ENCODE data around the gene CRYGN. TPM values are rescaled to one million over a fixed set of nuclear protein-coding genes. Genes with fewer than 3 reads are reported as not detected.

Gene CRYGN
- polyA plus RNA-seq, 10 donors, result 0.09 to 0.41 (median 0.30) TPM; not detected in 3

GRCh38 chr7:151460474-151460855, 20.5 kb upstream of the CRYGN start:
- no peak for DNase-seq

DNA sequence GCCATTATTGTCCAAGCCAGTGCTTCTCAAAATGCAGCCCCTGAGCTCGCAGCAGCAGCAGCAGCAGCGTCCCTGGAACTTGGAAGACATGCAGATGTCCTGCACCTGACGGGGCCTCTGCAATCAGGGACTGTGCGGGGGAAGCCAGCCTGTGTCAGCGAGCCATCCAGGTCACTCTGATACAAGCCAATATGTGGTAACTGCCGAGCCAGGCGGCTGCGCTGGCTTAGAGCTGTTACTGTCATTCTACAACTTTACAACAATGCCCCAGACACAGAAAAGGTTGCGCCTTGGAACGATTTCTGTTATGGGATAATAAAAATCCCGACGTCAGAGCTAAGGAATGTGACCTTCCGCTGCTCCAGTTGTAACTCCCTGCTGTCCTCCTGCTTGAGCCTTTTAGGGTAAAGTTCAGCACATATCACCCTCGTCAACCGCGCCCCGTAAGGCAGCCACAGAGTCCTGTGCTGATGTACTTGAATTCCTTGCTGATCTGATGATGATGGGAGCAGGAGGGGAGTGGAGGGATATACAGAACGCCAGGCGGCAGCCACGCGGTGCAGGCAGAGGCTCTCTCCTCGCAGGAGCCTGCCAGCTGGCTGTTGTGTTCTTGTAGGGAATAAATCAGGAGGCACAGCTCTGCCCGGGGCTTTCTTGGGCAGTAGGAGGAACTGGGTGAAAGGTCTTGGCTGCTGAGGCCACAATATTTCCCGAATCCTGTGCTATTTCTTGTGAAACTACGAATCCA, 20.0 kb upstream of the CRYGN start:
- peak; percentile 71 to 93 (median 80) for DNase-seq

GRCh38 chr7:151457534-151457933, 17.6 kb upstream of the CRYGN start:
- DNase-seq, result no peak

DNA sequence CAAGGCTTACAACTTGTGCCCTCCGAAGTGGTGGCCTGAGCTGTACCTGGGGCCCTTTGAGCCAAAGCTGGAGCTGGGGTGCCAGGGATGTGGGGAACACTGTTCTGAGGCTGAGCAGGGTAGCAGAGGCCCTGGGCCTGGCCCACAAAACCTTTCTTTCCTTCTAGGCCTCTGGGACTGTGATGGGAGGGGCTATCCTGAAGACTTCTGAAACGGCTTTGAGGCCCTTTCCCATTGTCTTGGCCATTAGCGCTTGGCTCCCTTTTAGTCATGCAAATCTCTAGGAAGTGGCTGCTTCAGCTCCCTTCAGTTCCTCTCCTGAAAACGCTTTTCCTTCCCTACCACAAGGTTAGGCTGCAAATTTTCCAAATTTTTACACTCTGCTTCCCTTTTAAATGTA, 16.8 kb upstream of the CRYGN start:
- no peak for DNase-seq

- DNase-seq, result no peak
These were observed 16.3 kb upstream of the CRYGN start for GRCh38 chr7:151456276-151456675.

DNA sequence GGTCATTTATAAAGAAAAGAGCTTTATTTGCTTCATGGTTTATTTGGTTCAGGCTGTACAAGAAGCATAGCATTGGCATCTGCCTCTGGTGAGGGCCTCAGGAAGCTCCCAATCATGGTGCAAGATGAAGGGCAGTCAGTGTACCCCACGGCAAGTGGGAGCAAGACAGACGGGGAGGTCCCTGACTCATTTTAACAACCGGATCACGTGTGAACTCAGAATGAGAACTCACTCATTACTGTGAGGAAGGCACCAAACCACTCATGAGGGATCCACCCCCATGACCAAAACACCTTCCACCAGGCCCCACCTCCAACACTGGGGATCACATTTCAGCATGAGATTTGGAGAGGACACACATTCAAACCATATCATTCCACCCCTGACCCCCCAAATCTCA, 15.7 kb upstream of the CRYGN start:
- DNase-seq, result no peak

DNA sequence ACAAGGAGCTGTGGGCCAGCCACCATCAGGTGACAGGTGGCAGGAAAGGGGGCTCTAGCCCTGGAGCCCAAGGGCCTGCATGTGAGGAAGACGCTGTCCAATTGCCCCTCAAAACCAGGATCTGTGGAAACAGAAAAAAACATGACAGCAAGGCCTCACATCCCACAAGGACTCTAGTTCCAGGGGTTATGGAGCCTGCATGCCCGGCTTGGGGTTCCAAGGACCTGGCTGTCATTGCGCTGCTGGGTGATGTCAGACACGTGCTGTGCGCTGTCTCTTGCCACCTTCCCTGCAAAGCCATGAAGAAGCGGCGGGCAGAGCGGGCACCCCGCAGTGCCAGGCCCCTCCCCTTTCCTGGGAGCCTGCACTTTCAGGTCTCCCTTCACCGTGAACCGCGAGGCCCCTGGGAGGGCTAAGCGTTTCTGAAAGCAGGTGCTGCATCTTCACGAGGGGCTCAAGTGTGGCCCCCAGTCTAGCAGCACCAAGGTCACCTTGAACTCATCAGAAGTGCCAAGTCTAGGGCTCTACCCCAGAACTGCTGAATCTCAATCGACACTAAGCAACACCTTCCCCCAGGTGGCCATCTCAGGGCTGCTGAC, 15.1 kb upstream of the CRYGN start:
- no peak for DNase-seq

DNA sequence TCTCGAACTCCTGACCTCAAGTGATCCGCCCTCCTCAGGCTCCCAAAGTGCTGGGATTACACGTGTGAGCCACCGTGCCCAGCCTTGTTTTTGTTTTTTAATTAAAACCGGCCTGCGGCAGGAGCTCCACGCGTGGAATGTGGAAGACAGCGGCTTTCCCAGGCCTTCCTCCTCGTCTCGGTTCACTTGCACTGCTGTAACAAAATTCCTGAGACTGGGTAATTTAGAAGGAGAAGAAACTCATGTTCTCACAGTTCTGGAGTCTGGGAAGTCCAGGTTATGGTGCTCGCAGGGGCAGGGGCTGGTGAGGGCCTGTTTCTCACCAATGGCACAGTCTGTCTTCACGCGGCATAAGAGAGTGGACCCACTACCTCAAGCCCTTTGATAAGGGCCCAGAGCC, 14.4 kb upstream of the CRYGN start:
- no peak for DNase-seq

- no peak for DNase-seq
These were observed 13.4 kb upstream of the CRYGN start for GRCh38 chr7:151453326-151453791.

DNA sequence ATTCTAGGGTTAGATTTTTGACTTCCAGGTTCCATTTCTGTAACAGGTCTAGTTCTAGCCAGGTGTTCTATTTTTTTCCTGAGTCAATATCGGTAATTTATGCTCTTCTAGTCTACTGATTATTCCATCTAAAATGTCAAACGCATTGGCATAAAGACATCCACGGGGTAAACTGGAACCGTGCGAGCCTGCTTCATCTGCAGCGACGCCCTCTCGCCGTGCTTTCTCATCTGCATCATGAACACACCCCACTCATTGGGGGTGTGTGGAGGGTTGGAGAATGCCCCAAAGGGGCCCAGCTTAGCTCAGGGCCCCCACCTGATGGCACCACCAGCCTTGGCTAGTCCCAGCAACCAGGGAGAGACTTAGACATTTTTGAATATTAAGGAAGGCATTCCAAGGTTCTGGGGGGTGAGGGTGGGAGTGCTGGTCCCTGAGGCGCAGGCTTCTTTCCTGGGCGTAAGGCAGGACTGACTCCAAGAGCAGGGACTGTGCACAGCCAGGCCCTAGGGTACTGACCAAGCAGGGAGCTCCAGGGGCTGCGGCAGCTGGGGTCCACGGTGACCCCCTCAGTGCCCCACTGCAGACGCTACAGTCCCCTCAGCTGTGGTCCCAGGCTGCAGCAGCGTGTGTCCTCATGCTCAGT, 12.9 kb upstream of the CRYGN start:
- DNase-seq, result no peak

DNA sequence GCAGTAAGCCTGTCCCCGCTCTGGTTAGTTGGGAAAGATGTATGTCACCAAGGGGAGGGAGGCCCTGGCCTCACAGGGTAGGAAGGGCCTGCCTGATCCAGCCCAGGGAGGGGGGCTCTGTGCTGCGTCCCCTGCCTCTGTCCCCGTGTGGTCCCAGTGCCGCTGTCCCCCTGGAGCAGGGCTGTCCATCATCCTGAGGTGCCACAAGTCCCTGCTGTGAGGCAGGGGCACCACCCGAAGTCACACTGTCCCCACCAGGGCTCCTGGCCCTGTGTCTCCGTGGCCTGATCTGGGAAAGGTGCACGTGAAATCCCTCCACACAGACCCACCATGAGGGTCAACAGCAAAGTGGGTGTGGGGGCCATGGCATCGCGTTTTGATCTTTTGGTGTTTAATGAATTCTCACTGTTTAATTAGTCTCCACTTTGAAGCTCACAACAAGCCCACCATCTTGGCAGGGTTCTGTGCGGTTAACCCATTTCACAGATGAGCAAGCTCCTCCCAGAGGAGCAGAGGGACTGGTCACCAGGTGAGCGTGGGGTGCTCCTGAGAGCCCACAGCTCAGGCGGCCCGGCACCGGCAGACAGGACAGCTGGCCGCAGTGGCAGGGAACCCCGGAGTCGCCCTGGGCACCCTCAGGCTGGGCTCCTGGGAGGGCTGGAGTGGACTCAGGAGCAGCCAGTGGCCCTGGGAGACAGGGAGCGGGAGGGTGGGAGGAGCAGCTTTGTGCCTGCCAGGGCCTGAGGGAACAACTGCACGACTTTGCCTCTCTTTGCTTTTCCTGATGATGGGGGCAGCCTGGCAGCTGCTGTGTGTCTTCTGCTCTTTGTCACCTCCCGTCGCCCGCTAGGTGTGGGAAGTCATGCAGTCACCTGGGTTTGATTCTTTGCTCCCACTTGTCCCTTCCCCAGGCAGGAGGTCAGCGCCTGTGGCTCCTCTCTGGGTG, 12.0 kb upstream of the CRYGN start:
- no peak for DNase-seq

- DNase-seq, result no peak
These were observed 11.2 kb upstream of the CRYGN start for GRCh38 chr7:151451156-151451555.

- DNase-seq, result no peak
These were observed 10.0 kb upstream of the CRYGN start for GRCh38 chr7:151449990-151450389.

GRCh38 chr7:151448261-151449252, 8.6 kb upstream of the CRYGN start:
- peak; percentile 49 to 91 (median 74) for DNase-seq

GRCh38 chr7:151447901-151448260, 7.9 kb upstream of the CRYGN start:
- DNase-seq, result no peak

- no peak for DNase-seq
These were observed 7.4 kb upstream of the CRYGN start for GRCh38 chr7:151447312-151447711.

GRCh38 chr7:151446412-151446811, 6.5 kb upstream of the CRYGN start:
- no peak for DNase-seq

DNA sequence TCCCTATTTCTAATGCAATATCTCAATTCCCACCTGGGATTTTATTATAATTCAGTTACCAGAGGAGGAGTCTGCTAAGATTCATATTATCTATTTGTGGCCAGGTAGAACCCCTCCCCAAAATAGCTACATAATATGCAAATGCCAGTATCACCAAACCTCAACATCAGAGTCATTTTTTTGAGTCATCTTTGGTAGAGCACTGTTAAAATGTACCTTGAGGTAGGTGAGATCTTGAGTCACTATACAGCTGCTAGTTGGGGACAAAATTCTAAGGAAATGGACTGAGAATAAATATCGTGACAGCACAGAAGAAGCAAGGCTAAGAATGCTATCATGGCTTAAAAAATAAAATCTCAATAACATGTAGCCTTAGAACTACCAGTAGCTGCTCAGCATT, 4.7 kb upstream of the CRYGN start:
- no peak for DNase-seq

DNA sequence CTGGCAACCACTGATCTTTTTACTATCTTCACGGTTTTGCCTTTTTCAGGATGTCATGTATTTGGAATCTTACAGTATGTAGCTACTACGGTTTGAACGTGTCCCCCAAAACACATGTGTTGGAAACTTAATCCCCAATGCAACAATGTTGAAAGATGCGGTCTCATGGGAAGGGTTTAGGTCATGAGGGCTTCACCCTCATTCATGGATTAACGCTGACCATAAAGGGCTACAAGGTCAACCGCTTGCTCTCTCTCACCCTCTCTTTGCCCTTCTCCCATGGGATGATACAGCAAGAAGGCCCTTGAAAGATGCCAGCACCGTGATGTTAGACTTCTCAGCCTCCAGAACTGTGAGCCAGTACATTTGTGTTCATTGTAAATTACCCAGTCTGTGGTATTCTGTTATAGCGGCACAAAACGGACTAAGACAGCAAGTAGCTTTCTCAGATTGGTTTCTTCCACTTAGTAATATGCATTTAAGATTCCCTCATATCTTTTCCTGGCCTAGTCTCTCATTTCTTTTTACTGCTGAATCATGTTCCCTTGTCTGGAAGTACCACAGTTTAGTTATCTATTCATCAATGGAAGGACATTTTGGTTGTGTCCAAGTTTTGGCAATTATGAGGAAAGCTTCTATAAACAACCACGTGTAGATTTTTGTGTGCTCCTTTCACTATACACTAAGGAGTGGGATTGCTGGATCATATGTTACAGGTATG, 3.0 kb upstream of the CRYGN start:
- peak in 1 of 3 donors; percentile 25 for DNase-seq
